Measurements from ENCODE around the gene HNRNPH2. TPM values are rescaled to one million over a fixed set of nuclear protein-coding genes. Genes with fewer than 3 reads are reported as not detected.

Gene HNRNPH2
- total and polyA plus RNA-seq, 2 experiments from 2014 or later: 59.2 to 80.1 TPM

- Histone ChIP-seq H2AFZ (no peak overlapping the region), H4K20me1 (replicated peaks; ENCODE audit: insufficient read depth) (no peaks in the 10 kb centered on the region), H3F3A (replicated peaks; ENCODE audit: low read depth) (no peaks in the 10 kb centered on the region), H3K27me3 (ENCODE audit: insufficient read depth) (no peaks in the 10 kb centered on the region), H3K36me3 (ENCODE audit: insufficient read depth) (no peaks in the 10 kb centered on the region; the same call in 1 of the 2 replicates), H3K4me1 (ENCODE audit: insufficient read depth) (0 out of 2 replicates have a peak, but pooled peaks cover 2% of the 10 kb centered on the region), H3K4me2 (peak overlapping the region; percentile 86), H3K27ac (ENCODE audit: low read depth) (peak overlapping the region; percentile 94), H3K4me3 (peak overlapping the region; percentile 79), H3K9me2 (ENCODE audit: insufficient read depth) (no peaks in the 10 kb centered on the region), H3K79me2 (replicated peaks; ENCODE audit: insufficient read depth) (peaks cover 73% of the 10 kb centered on the region)
- peak overlapping the region; percentile 93 for H3K4me3 Mint-ChIP-seq
- TF ChIP-seq ZNF114 (CRISPR knock-in tag; IDR thresholded peaks at IDR 0.05): no peak
- no peak for TF ChIP-seq EZH2 (IDR thresholded peaks at IDR 0.05; ENCODE audit: low read depth, unreplicated experiment)
- TF ChIP-seq CTCF (conservative IDR thresholded peaks at IDR 0.05; ENCODE audit: low read depth in 2 of 2): no peak
- no peak for TF ChIP-seq JUNB (IDR thresholded peaks at IDR 0.05; ENCODE audit: unreplicated experiment)
- no peak for TF ChIP-seq ZNF331 (CRISPR knock-in tag; IDR thresholded peaks at IDR 0.05; ENCODE audit: low read depth)
- no peak for TF ChIP-seq POLR2AphosphoS5 (IDR thresholded peaks at IDR 0.05; ENCODE audit: low read depth)
- H3K9me3 Mint-ChIP-seq: no peaks in the 10 kb centered on the region
- peak overlapping the region; percentile 99 for H3K27ac Mint-ChIP-seq
- peaks cover 10% of the 10 kb centered on the region for H3K27me3 Mint-ChIP-seq (ENCODE audit: insufficient read depth, low read depth, poor library complexity)
- H3K4me1 Mint-ChIP-seq: peaks cover 13% of the 10 kb centered on the region; the same call in 2 of the 3 replicates
- H3K36me3 Mint-ChIP-seq (ENCODE audit: low read depth): peaks cover 26% of the 10 kb centered on the region
- DNase-seq (ENCODE audit: low spot score) (no peak), ATAC-seq (peak; percentile 17)
Observed at GRCh38 chrX:101408532-101408841, 465 bp downstream of the HNRNPH2 start.

GRCh38 chrX:101409043-101409442, 1.0 kb downstream of the HNRNPH2 start:
- no peak for ATAC-seq
- no peaks in the 10 kb centered on the region for H4K20me1 ChIP-seq (replicated peaks; ENCODE audit: insufficient read depth)
- H3K9me3 Mint-ChIP-seq: no peaks in the 10 kb centered on the region
- peak; percentile 11 for DNase-seq (ENCODE audit: low spot score)
- H2AFZ ChIP-seq: no peak overlapping the region
- H3K27ac ChIP-seq (ENCODE audit: low read depth): peak overlapping the region; percentile 94; the same call in 1 of the 2 replicates
- peaks cover 10% of the 10 kb centered on the region for H3K27me3 Mint-ChIP-seq (ENCODE audit: insufficient read depth, low read depth, poor library complexity)
- H3K4me2 ChIP-seq: peak overlapping the region; percentile 86
- no peaks in the 10 kb centered on the region; the same call in 1 of the 2 replicates for H3K36me3 ChIP-seq (ENCODE audit: insufficient read depth)
- H3K79me2 ChIP-seq (replicated peaks; ENCODE audit: insufficient read depth): peaks cover 73% of the 10 kb centered on the region
- H3F3A ChIP-seq (replicated peaks; ENCODE audit: low read depth): no peaks in the 10 kb centered on the region
- H3K4me1 ChIP-seq (ENCODE audit: insufficient read depth): 0 out of 2 replicates have a peak, but pooled peaks cover 2% of the 10 kb centered on the region
- H3K9me2 ChIP-seq (ENCODE audit: insufficient read depth): no peaks in the 10 kb centered on the region
- peak overlapping the region; percentile 79 for H3K4me3 ChIP-seq
- H3K4me3 Mint-ChIP-seq: peak overlapping the region; percentile 93
- H3K27ac Mint-ChIP-seq: peak overlapping the region; percentile 80
- peaks cover 13% of the 10 kb centered on the region; the same call in 2 of the 3 replicates for H3K4me1 Mint-ChIP-seq
- H3K27me3 ChIP-seq (ENCODE audit: insufficient read depth): no peaks in the 10 kb centered on the region
- peaks cover 21% of the 10 kb centered on the region for H3K36me3 Mint-ChIP-seq (ENCODE audit: low read depth)
- TF ChIP-seq NANOG (IDR thresholded peaks at IDR 0.05; ENCODE audit: borderline replicate concordance) (no peak), ETS1 (IDR thresholded peaks at IDR 0.05) (no peak), EZH2phosphoT487 (IDR thresholded peaks at IDR 0.05; ENCODE audit: unreplicated experiment) (no peak), EZH2 (IDR thresholded peaks at IDR 0.05; ENCODE audit: low read depth, unreplicated experiment) (no peak), CTCF (conservative IDR thresholded peaks at IDR 0.05; ENCODE audit: low read depth in 2 of 2) (no peak), ZNF114 (CRISPR knock-in tag; IDR thresholded peaks at IDR 0.05) (no peak), STAT1 (IDR thresholded peaks at IDR 0.05; ENCODE audit: unreplicated experiment) (no peak), POLR2AphosphoS5 (IDR thresholded peaks at IDR 0.05; ENCODE audit: low read depth) (no peak), ZNF331 (CRISPR knock-in tag; IDR thresholded peaks at IDR 0.05; ENCODE audit: low read depth) (no peak), REST (IDR thresholded peaks at IDR 0.05; ENCODE audit: unreplicated experiment) (no peak), JUNB (IDR thresholded peaks at IDR 0.05; ENCODE audit: unreplicated experiment) (no peak), CREB1 (CRISPR knock-in tag; IDR thresholded peaks at IDR 0.05; ENCODE audit: low read depth) (no peak)
